A549 (cell line): ENCODE data around the gene TMPRSS9. TPM values are rescaled to one million over a fixed set of nuclear protein-coding genes. Genes with fewer than 3 reads are reported as not detected.

Experiments
- ATAC-seq, 2 experiments: fragments of 200-7000 bp in 1 of 2; fragments of >200 bp in 1 of 2; cut with Nextera tagmentation in 1 of 2; cut with Tn5 transposase in 1 of 2; 3 replicates each; pipeline versions ENCODE4 v1.8.0 to v1.9.1; 2018 to 2020; ENCODE audit warnings: mild to moderate bottlenecking in 1 of 2, moderate library complexity in 1 of 2
- CTCF ChIA-PET: fragments of 300-600 bp; sonication (Branson Sonifier 250); formaldehyde crosslinking; extraction: SDS; loops from one replicate; lab custom pipeline; 2021; ENCODE audit warnings: antibody characterized with exemption, inconsistent platforms; lab: Yijun Ruan, JAX
- POLR2A ChIA-PET: fragments of 350-600 bp; formaldehyde crosslinking; extraction: SDS; loops from one replicate; lab custom pipeline; 2021; ENCODE audit warnings: antibody characterized with exemption, inconsistent platforms; lab: Yijun Ruan, JAX
- DNase-seq, 2 experiments: peaks; one replicate each; pipeline versions ENCODE4 v3.0.0 to v3.0.0-alpha.2; 2011 to 2016; ENCODE audit warnings: low read depth in 1 of 2, low spot score in 1 of 2
- FAIRE-seq: peaks from 2 replicates; lab custom pipeline; 2011; peaks lifted over from hg19 to GRCh38; lab: Jason Lieb, UNC
- H3K27ac ChIP-seq, 2 experiments: fragments of >200 bp; sonication (Bioruptor Twin); formaldehyde crosslinking; 3 replicates each; pipeline ENCODE4 v1.5.1; 2016 to 2017
- H3K4me1 ChIP-seq: fragments of >200 bp; sonication (Bioruptor Twin); formaldehyde crosslinking; 3 replicates; pipeline ENCODE4 v1.6.1; 2016
- H3K4me2 ChIP-seq: fragments of >200 bp; sonication (Bioruptor Twin); formaldehyde crosslinking; 3 replicates; pipeline ENCODE4 v1.6.1; 2016
- H3K4me3 ChIP-seq: fragments of >200 bp; sonication (Bioruptor Twin); formaldehyde crosslinking; 3 replicates; pipeline ENCODE4 v1.5.1; 2016
- H3K9me3 ChIP-seq: fragments of >200 bp; sonication (Bioruptor Twin); formaldehyde crosslinking; 3 replicates; pipeline ENCODE4 v1.6.1; 2016
- CHD2 ChIP-seq: fragments of 150-350 bp; IDR thresholded peaks from 2 replicates; pipeline ENCODE4 v1.6.1; 2014; ENCODE audit warnings: low read length; ENCODE audit not compliant: partially characterized antibody
- EHF ChIP-seq: fragments of 250-450 bp; sonication (Bioruptor Pico); IDR thresholded peaks from 2 replicates; pipeline ENCODE4 v1.5.0; 2020; ENCODE audit warnings: mild to moderate bottlenecking
- EHMT2 ChIP-seq: fragments of 200-600 bp; sonication (generic); IDR thresholded peaks from 2 replicates; pipeline ENCODE4 v1.6.1; 2016; ENCODE audit warnings: antibody characterized with exemption, low read depth, mild to moderate bottlenecking, moderate library complexity
- FOSL2 ChIP-seq, 2 experiments: fragments of 450-650 bp in 1 of 2; fragments of >200 bp in 1 of 2; sonication (Bioruptor Twin) in 1 of 2; formaldehyde crosslinking; IDR thresholded peaks; 2 replicates each; pipeline versions ENCODE4 v1.5.0 to v1.6.1; 2016 to 2020; ENCODE audit warnings: mild to moderate bottlenecking in 1 of 2, moderate library complexity in 1 of 2
- HOXB13 ChIP-seq: fragments of 250-450 bp; sonication (Bioruptor Pico); IDR thresholded peaks from 2 replicates; pipeline ENCODE4 v1.5.0; 2020; ENCODE audit warnings: low read depth, mild to moderate bottlenecking, moderate library complexity
- KDM1A ChIP-seq: fragments of 200-600 bp; sonication (generic); IDR thresholded peaks from 2 replicates; pipeline ENCODE4 v1.6.1; 2016; ENCODE audit warnings: low read depth, mild to moderate bottlenecking
- MAFK ChIP-seq: fragments of 450-650 bp; IDR thresholded peaks from 2 replicates; pipeline ENCODE4 v1.6.1; 2014; ENCODE audit not compliant: partially characterized antibody
- NFE2L2 ChIP-seq: fragments of 150-350 bp; conservative IDR thresholded peaks from 2 replicates; pipeline ENCODE4 v1.6.1; 2014; ENCODE audit warnings: low read length
- RAD21 ChIP-seq, 2 experiments: fragments of >200 bp in 1 of 2; sonication (Bioruptor Twin) in 1 of 2; formaldehyde crosslinking in 1 of 2; IDR thresholded peaks in 1 of 2; conservative IDR thresholded peaks in 1 of 2; 2 replicates in 1 of 2; 3 replicates in 1 of 2; pipeline ENCODE4 v1.6.1; 2012 to 2018; ENCODE audit warnings: inconsistent platforms in 1 of 2
- SMC3 ChIP-seq: fragments of >200 bp; sonication (Bioruptor Twin); formaldehyde crosslinking; IDR thresholded peaks from 3 replicates; pipeline ENCODE4 v1.6.1; 2018; ENCODE audit warnings: inconsistent platforms
- SREBF2 ChIP-seq: fragments of 450-650 bp; IDR thresholded peaks from 2 replicates; pipeline ENCODE4 v1.6.1; 2014; ENCODE audit warnings: mild to moderate bottlenecking, moderate library complexity
- TFCP2L1 ChIP-seq: fragments of 250-450 bp; sonication (Bioruptor Pico); IDR thresholded peaks from 2 replicates; pipeline ENCODE4 v1.5.0; 2021; ENCODE audit warnings: mild to moderate bottlenecking
- ZC3H11A ChIP-seq: fragments of 450-650 bp; IDR thresholded peaks from 2 replicates; pipeline ENCODE4 v1.6.1; 2014; ENCODE audit warnings: antibody characterized with exemption, mild to moderate bottlenecking
- ZFP36 ChIP-seq: fragments of 450-650 bp; IDR thresholded peaks from 2 replicates; pipeline ENCODE4 v1.6.1; 2014; ENCODE audit warnings: borderline replicate concordance; ENCODE audit not compliant: partially characterized antibody
- ZSCAN20 ChIP-seq: fragments of 250-450 bp; sonication (Bioruptor Pico); IDR thresholded peaks from 2 replicates; pipeline ENCODE4 v1.8.0; 2022; ENCODE audit warnings: mild to moderate bottlenecking, moderate library complexity
- WGBS: methylation state at CpG from one replicate; pipeline ENCODE4 v1.1.6; 2017; ENCODE audit errors: missing lambda C conversion rate; 5-methylcytosine and 5-hydroxymethylcytosine counted together
- polyA plus RNA-seq, 4 experiments: library from polyadenylated mRNA; depleted of rRNA in 3 of 4; stranded (reverse); fragments of >200 nt; fragmentation: RNase III in 1 of 4; extraction: RNeasy Plus Mini Kit Qiagen cat#74134 plus additional on column Dnase treatment in 1 of 4; gene quantifications; 2 replicates in 3 of 4; 3 replicates in 1 of 4; pipeline ENCODE4 v1.2.3, GENCODE V29; 2011 to 2017
- TF ChIP-seq, protein P1 (sequence below): fragments of 450-650 bp; IDR thresholded peaks from 2 replicates; pipeline ENCODE4 v1.6.1; 2014; ENCODE audit warnings: antibody characterized with exemption
- TF ChIP-seq, protein P2 (sequence below): fragments of 200-600 bp; sonication (generic); IDR thresholded peaks from 2 replicates; pipeline ENCODE4 v1.6.1; 2016; ENCODE audit warnings: antibody characterized with exemption, mild to moderate bottlenecking, moderate library complexity
- TF ChIP-seq, protein P3 (sequence below): fragments of >200 bp; sonication (Bioruptor Twin); formaldehyde crosslinking; IDR thresholded peaks from 3 replicates; pipeline ENCODE4 v1.5.1; 2016
- TF ChIP-seq, protein P4 (sequence below): fragments of >200 bp; sonication (Bioruptor Twin); formaldehyde crosslinking; IDR thresholded peaks from 3 replicates; pipeline ENCODE4 v1.6.1; 2016
- TF ChIP-seq, protein P5 (sequence below): fragments of 250-450 bp; sonication (Bioruptor Pico); IDR thresholded peaks from 2 replicates; pipeline ENCODE4 v1.5.0; 2021; ENCODE audit warnings: mild to moderate bottlenecking, moderate library complexity, borderline replicate concordance

Gene TMPRSS9
- polyA plus RNA-seq, 2 of the 4 experiments (the other 2 are of a cell fraction) = 0.01 TPM; not detected in 1

DNA sequence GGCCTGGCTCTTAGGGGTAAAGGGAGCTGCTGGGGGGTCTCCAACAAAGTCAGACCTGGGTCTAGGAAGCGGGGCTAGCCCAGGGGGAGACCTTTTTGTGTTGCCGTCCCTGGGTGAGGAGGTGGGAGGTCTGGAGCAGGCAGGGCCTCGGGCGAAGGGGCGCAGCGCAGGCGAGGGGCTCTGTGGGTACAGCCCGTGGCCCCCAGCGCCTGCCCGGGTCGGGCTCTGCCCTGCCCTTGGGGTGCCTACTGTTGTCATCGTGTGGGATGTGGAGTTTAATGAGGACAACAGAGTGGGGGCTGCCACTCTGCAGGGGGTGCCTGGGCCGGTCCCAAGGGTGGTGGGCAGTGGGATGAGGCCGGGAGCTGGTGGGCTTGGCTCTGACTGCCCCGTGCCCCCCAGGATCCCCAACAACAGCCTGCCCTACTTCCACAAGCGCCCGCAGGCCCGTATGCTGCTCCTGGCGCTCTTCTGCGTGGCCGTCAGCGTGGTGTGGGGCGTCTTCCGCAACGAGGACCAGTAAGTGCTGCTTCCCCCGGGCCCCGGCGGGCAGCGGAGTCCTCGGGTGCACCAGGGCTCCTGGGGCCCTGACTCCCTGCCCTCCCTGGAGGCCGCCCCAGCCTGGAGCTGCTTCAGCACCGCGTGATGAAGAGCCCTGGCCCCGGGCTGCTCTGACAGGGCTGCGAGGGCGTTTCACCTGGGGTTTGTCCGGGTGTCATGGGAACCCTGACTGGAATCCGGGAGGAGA is 19.4 kb upstream of the TMPRSS9 start:
- FAIRE-seq = no peak
- 93% methylated on average over 21 of the region's 38 CpGs for WGBS

DNA sequence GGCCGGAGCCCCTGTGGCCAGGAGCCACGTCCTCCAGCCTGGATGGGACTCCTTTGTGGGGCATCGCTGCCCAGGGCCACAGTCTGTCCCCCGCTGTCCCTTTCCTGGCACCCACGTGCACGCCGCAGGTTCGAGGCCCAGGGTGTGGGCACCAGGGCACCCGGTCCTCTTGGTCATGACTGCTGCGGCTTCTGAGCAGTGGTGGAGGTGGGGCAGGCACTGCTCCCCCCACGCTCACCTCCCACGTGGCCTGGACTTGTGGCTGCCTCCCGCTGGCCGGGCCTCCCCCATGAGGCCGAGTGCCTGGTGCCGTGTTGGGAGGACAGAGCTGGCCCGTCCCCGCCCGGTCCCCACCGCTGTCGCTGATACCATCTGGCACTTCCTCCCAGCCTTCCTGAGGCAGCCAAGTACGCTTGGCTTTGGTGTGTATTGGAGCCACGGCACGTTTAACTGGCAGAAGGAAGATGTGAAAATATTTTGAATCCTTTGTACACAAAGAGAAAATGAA is 18.8 kb upstream of the TMPRSS9 start:
- CTCF ChIA-PET = no interaction called here
- 92% methylated on average over 10 of the region's 24 CpGs for WGBS
- DNase-seq (no peak), FAIRE-seq (no peak), ATAC-seq (no peak)
- Histone ChIP-seq H3K4me1 (no peaks in the 10 kb centered on the region), H3K27ac (no peak overlapping the region), H3K9me3 (no peaks in the 10 kb centered on the region), H3K4me2 (no peak overlapping the region), H3K4me3 (no peak overlapping the region)
- POLR2A ChIA-PET = no interaction called here
- TF ChIP-seq EHMT2 (no peak), EHF (CRISPR knock-in tag) (no peak), MAFK (no peak), KDM1A (no peak), CHD2 (no peak), HOXB13 (CRISPR knock-in tag) (no peak), TFCP2L1 (CRISPR knock-in tag) (no peak), NFE2L2 (no peak), SREBF2 (no peak), RAD21 (conservative IDR thresholded peaks at IDR 0.05 in 1 of 2, IDR thresholded peaks at IDR 0.05 in 1 of 2) (no peak), ZSCAN20 (CRISPR knock-in tag) (no peak)
- TF ChIP-seq, protein P1, sequence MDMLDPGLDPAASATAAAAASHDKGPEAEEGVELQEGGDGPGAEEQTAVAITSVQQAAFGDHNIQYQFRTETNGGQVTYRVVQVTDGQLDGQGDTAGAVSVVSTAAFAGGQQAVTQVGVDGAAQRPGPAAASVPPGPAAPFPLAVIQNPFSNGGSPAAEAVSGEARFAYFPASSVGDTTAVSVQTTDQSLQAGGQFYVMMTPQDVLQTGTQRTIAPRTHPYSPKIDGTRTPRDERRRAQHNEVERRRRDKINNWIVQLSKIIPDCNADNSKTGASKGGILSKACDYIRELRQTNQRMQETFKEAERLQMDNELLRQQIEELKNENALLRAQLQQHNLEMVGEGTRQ = no peak
- TF ChIP-seq, protein P2, sequence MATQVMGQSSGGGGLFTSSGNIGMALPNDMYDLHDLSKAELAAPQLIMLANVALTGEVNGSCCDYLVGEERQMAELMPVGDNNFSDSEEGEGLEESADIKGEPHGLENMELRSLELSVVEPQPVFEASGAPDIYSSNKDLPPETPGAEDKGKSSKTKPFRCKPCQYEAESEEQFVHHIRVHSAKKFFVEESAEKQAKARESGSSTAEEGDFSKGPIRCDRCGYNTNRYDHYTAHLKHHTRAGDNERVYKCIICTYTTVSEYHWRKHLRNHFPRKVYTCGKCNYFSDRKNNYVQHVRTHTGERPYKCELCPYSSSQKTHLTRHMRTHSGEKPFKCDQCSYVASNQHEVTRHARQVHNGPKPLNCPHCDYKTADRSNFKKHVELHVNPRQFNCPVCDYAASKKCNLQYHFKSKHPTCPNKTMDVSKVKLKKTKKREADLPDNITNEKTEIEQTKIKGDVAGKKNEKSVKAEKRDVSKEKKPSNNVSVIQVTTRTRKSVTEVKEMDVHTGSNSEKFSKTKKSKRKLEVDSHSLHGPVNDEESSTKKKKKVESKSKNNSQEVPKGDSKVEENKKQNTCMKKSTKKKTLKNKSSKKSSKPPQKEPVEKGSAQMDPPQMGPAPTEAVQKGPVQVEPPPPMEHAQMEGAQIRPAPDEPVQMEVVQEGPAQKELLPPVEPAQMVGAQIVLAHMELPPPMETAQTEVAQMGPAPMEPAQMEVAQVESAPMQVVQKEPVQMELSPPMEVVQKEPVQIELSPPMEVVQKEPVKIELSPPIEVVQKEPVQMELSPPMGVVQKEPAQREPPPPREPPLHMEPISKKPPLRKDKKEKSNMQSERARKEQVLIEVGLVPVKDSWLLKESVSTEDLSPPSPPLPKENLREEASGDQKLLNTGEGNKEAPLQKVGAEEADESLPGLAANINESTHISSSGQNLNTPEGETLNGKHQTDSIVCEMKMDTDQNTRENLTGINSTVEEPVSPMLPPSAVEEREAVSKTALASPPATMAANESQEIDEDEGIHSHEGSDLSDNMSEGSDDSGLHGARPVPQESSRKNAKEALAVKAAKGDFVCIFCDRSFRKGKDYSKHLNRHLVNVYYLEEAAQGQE = no peak
- TF ChIP-seq, protein P3, sequence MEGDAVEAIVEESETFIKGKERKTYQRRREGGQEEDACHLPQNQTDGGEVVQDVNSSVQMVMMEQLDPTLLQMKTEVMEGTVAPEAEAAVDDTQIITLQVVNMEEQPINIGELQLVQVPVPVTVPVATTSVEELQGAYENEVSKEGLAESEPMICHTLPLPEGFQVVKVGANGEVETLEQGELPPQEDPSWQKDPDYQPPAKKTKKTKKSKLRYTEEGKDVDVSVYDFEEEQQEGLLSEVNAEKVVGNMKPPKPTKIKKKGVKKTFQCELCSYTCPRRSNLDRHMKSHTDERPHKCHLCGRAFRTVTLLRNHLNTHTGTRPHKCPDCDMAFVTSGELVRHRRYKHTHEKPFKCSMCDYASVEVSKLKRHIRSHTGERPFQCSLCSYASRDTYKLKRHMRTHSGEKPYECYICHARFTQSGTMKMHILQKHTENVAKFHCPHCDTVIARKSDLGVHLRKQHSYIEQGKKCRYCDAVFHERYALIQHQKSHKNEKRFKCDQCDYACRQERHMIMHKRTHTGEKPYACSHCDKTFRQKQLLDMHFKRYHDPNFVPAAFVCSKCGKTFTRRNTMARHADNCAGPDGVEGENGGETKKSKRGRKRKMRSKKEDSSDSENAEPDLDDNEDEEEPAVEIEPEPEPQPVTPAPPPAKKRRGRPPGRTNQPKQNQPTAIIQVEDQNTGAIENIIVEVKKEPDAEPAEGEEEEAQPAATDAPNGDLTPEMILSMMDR = no peak

More for the DNA sequence above, 19.4 kb upstream of the TMPRSS9 start:
- TF ChIP-seq, protein P4, sequence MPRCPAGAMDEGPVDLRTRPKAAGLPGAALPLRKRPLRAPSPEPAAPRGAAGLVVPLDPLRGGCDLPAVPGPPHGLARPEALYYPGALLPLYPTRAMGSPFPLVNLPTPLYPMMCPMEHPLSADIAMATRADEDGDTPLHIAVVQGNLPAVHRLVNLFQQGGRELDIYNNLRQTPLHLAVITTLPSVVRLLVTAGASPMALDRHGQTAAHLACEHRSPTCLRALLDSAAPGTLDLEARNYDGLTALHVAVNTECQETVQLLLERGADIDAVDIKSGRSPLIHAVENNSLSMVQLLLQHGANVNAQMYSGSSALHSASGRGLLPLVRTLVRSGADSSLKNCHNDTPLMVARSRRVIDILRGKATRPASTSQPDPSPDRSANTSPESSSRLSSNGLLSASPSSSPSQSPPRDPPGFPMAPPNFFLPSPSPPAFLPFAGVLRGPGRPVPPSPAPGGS = no peak
- TF ChIP-seq ZC3H11A (no peak), RAD21 (conservative IDR thresholded peaks at IDR 0.05 in 1 of 2, IDR thresholded peaks at IDR 0.05 in 1 of 2) (no peak), ZFP36 (no peak), SMC3 (no peak), CHD2 (no peak), FOSL2 (IDR thresholded peaks at IDR 0.05) (no peak), FOSL2 (CRISPR knock-in tag; IDR thresholded peaks at IDR 0.05) (no peak)
- TF ChIP-seq, protein P5, sequence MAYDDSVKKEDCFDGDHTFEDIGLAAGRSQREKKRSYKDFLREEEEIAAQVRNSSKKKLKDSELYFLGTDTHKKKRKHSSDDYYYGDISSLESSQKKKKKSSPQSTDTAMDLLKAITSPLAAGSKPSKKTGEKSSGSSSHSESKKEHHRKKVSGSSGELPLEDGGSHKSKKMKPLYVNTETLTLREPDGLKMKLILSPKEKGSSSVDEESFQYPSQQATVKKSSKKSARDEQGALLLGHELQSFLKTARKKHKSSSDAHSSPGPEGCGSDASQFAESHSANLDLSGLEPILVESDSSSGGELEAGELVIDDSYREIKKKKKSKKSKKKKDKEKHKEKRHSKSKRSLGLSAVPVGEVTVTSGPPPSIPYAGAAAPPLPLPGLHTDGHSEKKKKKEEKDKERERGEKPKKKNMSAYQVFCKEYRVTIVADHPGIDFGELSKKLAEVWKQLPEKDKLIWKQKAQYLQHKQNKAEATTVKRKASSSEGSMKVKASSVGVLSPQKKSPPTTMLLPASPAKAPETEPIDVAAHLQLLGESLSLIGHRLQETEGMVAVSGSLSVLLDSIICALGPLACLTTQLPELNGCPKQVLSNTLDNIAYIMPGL (CRISPR knock-in tag) = no peak
- Histone ChIP-seq H3K9me3 (no peaks in the 10 kb centered on the region), H3K4me1 (no peaks in the 10 kb centered on the region), H3K27ac (no peak overlapping the region), H3K4me2 (no peak overlapping the region), H3K4me3 (no peak overlapping the region)
- ChIA-PET CTCF (no interaction called here), POLR2A (no interaction called here)
- ATAC-seq (no peak), DNase-seq (no peak)
